H1 (cell line): Measurements from ENCODE around the gene OPN1SW. TPM values are rescaled to one million over a fixed set of nuclear protein-coding genes. Genes with fewer than 3 reads are reported as not detected.

Experiments
- CHD1 ChIP-seq: IDR thresholded peaks from 2 replicates; pipeline ENCODE4 v1.6.1; 2012; ENCODE audit warnings: low read depth, low read length, improper control_type of control experiment
- CHD7 ChIP-seq: fragments of 300-600 bp; sonication (generic); IDR thresholded peaks from 2 replicates; pipeline ENCODE4 v1.7.1; 2012; ENCODE audit warnings: low read length, moderate library complexity, mild to moderate bottlenecking, inconsistent platforms; ENCODE audit not compliant: insufficient replicate concordance
- E2F6 ChIP-seq: IDR thresholded peaks from 2 replicates; pipeline ENCODE4 v1.6.1; 2012; ENCODE audit warnings: inconsistent platforms
- EGR1 ChIP-seq: IDR thresholded peaks from 2 replicates; pipeline ENCODE4 v1.6.1; 2011; ENCODE audit warnings: low read depth, low read length, borderline replicate concordance
- EZH2 ChIP-seq: fragments of 200-600 bp; sonication (generic); IDR thresholded peaks from 2 replicates; pipeline ENCODE4 v1.7.1; 2012; ENCODE audit warnings: low read depth, mild to moderate bottlenecking, moderate library complexity, low read length, inconsistent platforms; ENCODE audit not compliant: severe bottlenecking
- HDAC2 ChIP-seq, 2 experiments: fragments of 300-600 bp in 1 of 2; sonication (generic) in 1 of 2; IDR thresholded peaks; 2 replicates each; pipeline ENCODE4 v1.6.1; 2011 to 2012; ENCODE audit warnings: low read depth in 2 of 2, low read length in 2 of 2, mild to moderate bottlenecking in 2 of 2, moderate library complexity in 2 of 2, borderline replicate concordance in 1 of 2, inconsistent platforms in 1 of 2
- NRF1 ChIP-seq: IDR thresholded peaks from 2 replicates; pipeline ENCODE4 v1.6.1; 2011; ENCODE audit warnings: mild to moderate bottlenecking, low read depth, low read length, improper control_type of control experiment
- TAF7 ChIP-seq: optimal IDR thresholded peaks from 2 replicates; pipeline ENCODE3; 2011; ENCODE audit warnings: low read depth, mild to moderate bottlenecking, inconsistent platforms, low read length, moderate library complexity, borderline replicate concordance
- ZNF274 ChIP-seq: IDR thresholded peaks from 2 replicates; pipeline ENCODE4 v1.7.0; 2012; ENCODE audit warnings: low read length, borderline replicate concordance; ENCODE audit errors: extremely low read depth
- polyA plus RNA-seq, 7 experiments: library from polyadenylated mRNA; depleted of rRNA in 3 of 7; stranded (reverse) in 5 of 7; unstranded in 2 of 7; fragments of >200 nt in 5 of 7; fragments of 200-250 nt in 2 of 7; gene quantifications; 1 replicate in 5 of 7; 2 replicates in 1 of 7; 4 replicates in 1 of 7; pipeline versions ENCODE4 v1.2.1 to v1.2.3, GENCODE V29; 2011 to 2013; ENCODE audit warnings: missing spikeins in 2 of 7, mixed read lengths in 2 of 7
- total RNA-seq: library from RNA; stranded (reverse); fragmentation: NEBNext Ultra II Directional; extraction: Animal tissue kit (Norgen Biotek cat#: 25700); gene quantifications from 2 replicates; pipeline ENCODE4 v1.2.1, GENCODE V29; 2021

OPN1SW gene
- total and polyA plus RNA-seq, 2 of the 8 experiments (the other 6 are each of a cell fraction or from before 2014, with no cell fraction given), result not detected

GRCh38 chr7:128805225-128805624 is 29.6 kb upstream of the OPN1SW start (continued):
- TF ChIP-seq CHD7 (no peak), HDAC2 (IDR thresholded peaks at IDR 0.05; ENCODE audit: borderline replicate concordance in 1 of 2, low read depth in 2 of 2, low read length in 2 of 2) (no peak), E2F6 (no peak), EZH2 (no peak), CHD1 (no peak), NRF1 (no peak), TAF7 (no peak), EGR1 (no peak), ZNF274 (no peak)
